Endothelial cell of umbilical vein (primary cell): ENCODE measurements around the gene LGALS12. TPM values are rescaled to one million over a fixed set of nuclear protein-coding genes. Genes with fewer than 3 reads are reported as not detected.

Experiments used
- BruUV-seq: library from RNA; stranded (reverse); fragments of 400-500 nt; replicated peaks from 2 replicates; lab custom pipeline; 2021; lab: Mats Ljungman, UMichigan
- CTCF ChIA-PET: fragments of 300-600, 350-600 bp; sonication (Branson Sonifier 250); formaldehyde crosslinking; loops from one replicate; lab custom pipeline; 2021; ENCODE audit warnings: antibody characterized with exemption, inconsistent platforms; lab: Charles Lee
- POLR2A ChIA-PET: fragments of 300-600, 350-600 bp; sonication (Branson Sonifier 250); formaldehyde crosslinking; loops from one replicate; lab custom pipeline; 2021; ENCODE audit warnings: antibody characterized with exemption, inconsistent platforms; lab: Charles Lee
- DNase-seq: peaks from one replicate; pipeline ENCODE4 v3.0.0-alpha.2; 2011; ENCODE audit warnings: low read depth, low spot score
- FAIRE-seq: peaks from 2 replicates; lab custom pipeline; 2011; peaks lifted over from hg19 to GRCh38; lab: Jason Lieb, UNC
- H2AFZ ChIP-seq: 2 replicates; pipeline ENCODE4 v1.6.0; 2012; ENCODE audit warnings: low read depth, low read length, control low read depth, inconsistent platforms
- H3K27ac ChIP-seq: 2 replicates; pipeline ENCODE4 v1.5.1; 2011; ENCODE audit warnings: low read depth, mild to moderate bottlenecking, control low read depth, low read length, moderate library complexity; ENCODE audit not compliant: insufficient read depth
- H3K27me3 ChIP-seq, 2 experiments: 2 replicates each; pipeline versions ENCODE4 v1.6.0 to v1.6.1; 2011; ENCODE audit warnings: low read length in 2 of 2, mixed read lengths in 1 of 2; ENCODE audit not compliant: control insufficient read depth in 2 of 2, insufficient read depth in 2 of 2
- H3K36me3 ChIP-seq, 2 experiments: 2 replicates in 1 of 2; 3 replicates in 1 of 2; pipeline ENCODE4 v1.5.1; 2011; ENCODE audit warnings: low read length in 2 of 2, mild to moderate bottlenecking in 1 of 2, moderate library complexity in 1 of 2; ENCODE audit not compliant: control insufficient read depth in 2 of 2, insufficient read depth in 2 of 2; ENCODE audit errors: extremely low read depth in 1 of 2
- H3K4me1 ChIP-seq: 3 replicates; pipeline ENCODE4 v1.5.1; 2011; ENCODE audit warnings: mild to moderate bottlenecking, low read length; ENCODE audit not compliant: control insufficient read depth, insufficient read depth; ENCODE audit errors: extremely low read depth
- H3K4me2 ChIP-seq: 2 replicates; pipeline ENCODE4 v1.6.1; 2011; ENCODE audit warnings: low read length, control low read depth, mixed read lengths; ENCODE audit not compliant: insufficient read depth
- H3K4me3 ChIP-seq, 3 experiments: fragments of 200-600 bp in 1 of 3; sonication (generic), shearing (Covaris generic) in 1 of 3; replicated peaks in 1 of 3; 2 replicates each; pipeline ENCODE4 v1.5.1; 2011 to 2016; ENCODE audit warnings: control low read depth in 3 of 3, low read length in 3 of 3, mild to moderate bottlenecking in 2 of 3, inconsistent platforms in 1 of 3, low read depth in 1 of 3, moderate library complexity in 1 of 3; ENCODE audit not compliant: insufficient read depth in 1 of 3
- H3K79me2 ChIP-seq: 2 replicates; pipeline ENCODE4 v1.6.0; 2012; ENCODE audit warnings: low read length, inconsistent platforms; ENCODE audit not compliant: control insufficient read depth, insufficient read depth
- H3K9ac ChIP-seq: replicated peaks from 2 replicates; pipeline ENCODE3; 2011; ENCODE audit warnings: low read length, control low read depth; ENCODE audit not compliant: insufficient read depth; ENCODE audit errors: extremely low read depth
- H3K9me1 ChIP-seq: replicated peaks from 3 replicates; pipeline ENCODE4 v1.6.0; 2011; ENCODE audit warnings: mild to moderate bottlenecking, low read length; ENCODE audit not compliant: control insufficient read depth, insufficient read depth; ENCODE audit errors: extremely low read depth
- H3K9me3 ChIP-seq: replicated peaks from 2 replicates; pipeline ENCODE4 v1.5.1; 2012; ENCODE audit warnings: low read length, inconsistent platforms; ENCODE audit not compliant: control insufficient read depth, insufficient read depth
- H4K20me1 ChIP-seq: replicated peaks from 2 replicates; pipeline ENCODE3; 2011; ENCODE audit warnings: mild to moderate bottlenecking, low read length; ENCODE audit not compliant: control insufficient read depth, insufficient read depth; ENCODE audit errors: extremely low read depth
- EZH2 ChIP-seq: IDR thresholded peaks from 2 replicates; pipeline ENCODE4 v1.6.1; 2012; ENCODE audit warnings: borderline replicate concordance, low read depth, mild to moderate bottlenecking, moderate library complexity, low read length, inconsistent platforms; ENCODE audit not compliant: severe bottlenecking
- FOS ChIP-seq: IDR thresholded peaks from 2 replicates; pipeline ENCODE4 v1.6.1; 2011; ENCODE audit warnings: mild to moderate bottlenecking, low read length, moderate library complexity, borderline replicate concordance; ENCODE audit not compliant: insufficient read depth
- GATA2 ChIP-seq: IDR thresholded peaks from 2 replicates; pipeline ENCODE4 v1.7.0; 2011; ENCODE audit warnings: low read depth, mild to moderate bottlenecking, moderate library complexity, mixed read lengths, low read length; ENCODE audit not compliant: insufficient read length, insufficient read depth
- JUN ChIP-seq: IDR thresholded peaks from 2 replicates; pipeline ENCODE4 v1.6.1; 2011; ENCODE audit warnings: borderline replicate concordance, low read depth; ENCODE audit not compliant: insufficient read length, insufficient read depth
- MYC ChIP-seq: IDR thresholded peaks from one replicate; pipeline ENCODE4 v1.6.1; 2011; ENCODE audit warnings: mild to moderate bottlenecking, low read depth, low read length
- POLR2A ChIP-seq: IDR thresholded peaks from 2 replicates; pipeline ENCODE4 v1.6.1; 2012; ENCODE audit warnings: low read depth, mild to moderate bottlenecking, control low read depth, low read length
- POLR2AphosphoS5 ChIP-seq: IDR thresholded peaks from 2 replicates; pipeline ENCODE4 v1.6.1; 2012; ENCODE audit warnings: low read depth, mild to moderate bottlenecking, control low read depth, low read length, moderate library complexity; ENCODE audit not compliant: insufficient read depth
- dilution Hi-C: fragments of 300-500 bp; cut with MboI; formaldehyde crosslinking; loops from one replicate; pipeline ENCODE4 v1.15.0; 2019; ENCODE audit warnings: low sequenced_read_pairs; ENCODE audit not compliant: extremely low pct_ligation_motif_present
- intact Hi-C: fragments of 100-400 bp; cut with micrococcal nuclease; formaldehyde crosslinking; loops from one replicate; pipeline ENCODE4 v1.10.0; 2022
- polyA plus RNA-seq, 4 experiments: library from polyadenylated mRNA; depleted of rRNA in 3 of 4; stranded (reverse) in 3 of 4; unstranded in 1 of 4; fragments of >200 nt; gene quantifications; 2 replicates each; pipeline versions ENCODE4 v1.2.1 to v1.2.3, GENCODE V29; 2011 to 2012; ENCODE audit warnings: missing spikeins in 1 of 4
- total RNA-seq: library from RNA; stranded (reverse); gene quantifications from 2 replicates; pipeline ENCODE4 v1.2.3, GENCODE V29; 2021
- TF ChIP-seq, protein P1 (sequence below): IDR thresholded peaks from 2 replicates; pipeline ENCODE4 v1.6.1; 2011; ENCODE audit not compliant: insufficient read depth, insufficient read length
- TF ChIP-seq, protein P2 (sequence below), 2 donors: IDR thresholded peaks; 1 replicate in 1 of 2; 2 replicates in 1 of 2; pipeline ENCODE4 v1.5.1; 2011; ENCODE audit warnings: low read length in 2 of 2, mild to moderate bottlenecking in 2 of 2, moderate library complexity in 2 of 2, control low read depth in 1 of 2, inconsistent platforms in 1 of 2, low read depth in 1 of 2; ENCODE audit not compliant: insufficient read depth in 1 of 2; ENCODE audit errors: extremely low read depth in 1 of 2

The LGALS12 gene
- total and polyA plus RNA-seq, 2 donors (not counting 3 experiments of a cell fraction or from before 2014, with no cell fraction given), result not detected

GRCh38 chr11:63493127-63493526 is 12.8 kb upstream of the LGALS12 start:
- H3K9me3 ChIP-seq, result no peaks in the 10 kb centered on the region
- no TSS peak for BruUV-seq
- H3K9ac ChIP-seq, result no peak overlapping the region
- H3K4me1 ChIP-seq, result peaks cover 3% of the 10 kb centered on the region
- no peaks in the 10 kb centered on the region for H3K79me2 ChIP-seq
- H4K20me1 ChIP-seq, result no peaks in the 10 kb centered on the region
- no peak overlapping the region for H3K4me3 ChIP-seq
- DNase-seq (no peak), FAIRE-seq (no peak)
- peaks cover 40 to 55% of the 10 kb centered on the region in 2 experiments for H3K27me3 ChIP-seq
- ChIA-PET POLR2A (no interaction called here), CTCF (no interaction called here)
- dilution Hi-C loops (no loop called here), intact Hi-C loops (no loop called here)
- no peaks in the 10 kb centered on the region for H3K9me1 ChIP-seq
- H3K36me3 ChIP-seq, result no peaks in the 10 kb centered on the region
- H3K27ac ChIP-seq, result no peak overlapping the region
- no peak overlapping the region for H2AFZ ChIP-seq
- TF ChIP-seq POLR2A (no peak), MYC (no peak), FOS (no peak), JUN (no peak), EZH2 (no peak), GATA2 (no peak), POLR2AphosphoS5 (no peak)
- TF ChIP-seq, protein P1, sequence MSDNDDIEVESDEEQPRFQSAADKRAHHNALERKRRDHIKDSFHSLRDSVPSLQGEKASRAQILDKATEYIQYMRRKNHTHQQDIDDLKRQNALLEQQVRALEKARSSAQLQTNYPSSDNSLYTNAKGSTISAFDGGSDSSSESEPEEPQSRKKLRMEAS, result no peak
- TF ChIP-seq, protein P2, sequence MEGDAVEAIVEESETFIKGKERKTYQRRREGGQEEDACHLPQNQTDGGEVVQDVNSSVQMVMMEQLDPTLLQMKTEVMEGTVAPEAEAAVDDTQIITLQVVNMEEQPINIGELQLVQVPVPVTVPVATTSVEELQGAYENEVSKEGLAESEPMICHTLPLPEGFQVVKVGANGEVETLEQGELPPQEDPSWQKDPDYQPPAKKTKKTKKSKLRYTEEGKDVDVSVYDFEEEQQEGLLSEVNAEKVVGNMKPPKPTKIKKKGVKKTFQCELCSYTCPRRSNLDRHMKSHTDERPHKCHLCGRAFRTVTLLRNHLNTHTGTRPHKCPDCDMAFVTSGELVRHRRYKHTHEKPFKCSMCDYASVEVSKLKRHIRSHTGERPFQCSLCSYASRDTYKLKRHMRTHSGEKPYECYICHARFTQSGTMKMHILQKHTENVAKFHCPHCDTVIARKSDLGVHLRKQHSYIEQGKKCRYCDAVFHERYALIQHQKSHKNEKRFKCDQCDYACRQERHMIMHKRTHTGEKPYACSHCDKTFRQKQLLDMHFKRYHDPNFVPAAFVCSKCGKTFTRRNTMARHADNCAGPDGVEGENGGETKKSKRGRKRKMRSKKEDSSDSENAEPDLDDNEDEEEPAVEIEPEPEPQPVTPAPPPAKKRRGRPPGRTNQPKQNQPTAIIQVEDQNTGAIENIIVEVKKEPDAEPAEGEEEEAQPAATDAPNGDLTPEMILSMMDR (IDR thresholded peaks at IDR 0.05; ENCODE audit: extremely low read depth in 1 of 2, insufficient read depth in 1 of 2, low read depth in 1 of 2, low read length in 2 of 2), result no peak
- H3K4me2 ChIP-seq, result no peak overlapping the region
